A673 (cell line): ENCODE results near the gene SLC44A3. TPM values are rescaled to one million over a fixed set of nuclear protein-coding genes. Genes with fewer than 3 reads are reported as not detected.

ENCODE experiments used
- BruUV-seq: library from RNA; stranded (reverse); fragments of 400-500 nt; replicated peaks from 2 replicates; lab custom pipeline; 2021; lab: Mats Ljungman, UMichigan
- CTCF ChIA-PET: fragments of 300-600 bp; sonication (Branson Sonifier 250); formaldehyde crosslinking; loops from one replicate; lab custom pipeline; 2022; ENCODE audit warnings: antibody characterized with exemption; lab: Charles Lee
- POLR2A ChIA-PET: fragments of 300-600 bp; sonication (Branson Sonifier 250); formaldehyde crosslinking; loops from one replicate; lab custom pipeline; 2022; ENCODE audit warnings: antibody characterized with exemption; ENCODE audit not compliant: low non-redundant PET; lab: Charles Lee
- DNase-seq: peaks from one replicate; pipeline ENCODE4 v3.0.0-alpha.2; 2015; ENCODE audit warnings: low spot score
- H3K27ac ChIP-seq: fragments of 200-600 bp; sonication (generic); 2 replicates; pipeline ENCODE4 v1.5.1; 2016; ENCODE audit warnings: mixed run types, low read depth, mild to moderate bottlenecking, mixed read lengths, antibody characterized with exemption, low read length; ENCODE audit not compliant: poor library complexity, severe bottlenecking
- H3K27me3 ChIP-seq: fragments of 200-600 bp; sonication (generic); replicated peaks from 2 replicates; pipeline ENCODE4 v1.6.1; 2017; ENCODE audit warnings: mixed run types, low read depth, mild to moderate bottlenecking, mixed read lengths, antibody characterized with exemption, low read length; ENCODE audit not compliant: insufficient read depth, poor library complexity
- H3K36me3 ChIP-seq: fragments of 200-600 bp; sonication (generic); 2 replicates; pipeline ENCODE4 v1.6.1; 2016; ENCODE audit warnings: mixed run types, mild to moderate bottlenecking, mixed read lengths, antibody characterized with exemption, low read length; ENCODE audit not compliant: insufficient read depth, poor library complexity, severe bottlenecking
- H3K4me1 ChIP-seq: fragments of 200-600 bp; sonication (generic); 2 replicates; pipeline ENCODE4 v1.6.1; 2017; ENCODE audit warnings: mixed run types, mild to moderate bottlenecking, mixed read lengths, antibody characterized with exemption, low read length; ENCODE audit not compliant: insufficient read depth, poor library complexity, severe bottlenecking
- H3K4me3 ChIP-seq: fragments of 200-600 bp; sonication (generic); 2 replicates; pipeline ENCODE4 v1.5.1; 2016; ENCODE audit warnings: low read depth, mixed run types, mild to moderate bottlenecking, mixed read lengths, low read length; ENCODE audit not compliant: poor library complexity, severe bottlenecking
- H3K9me3 ChIP-seq: fragments of 200-600 bp; sonication (generic); 2 replicates; pipeline ENCODE4 v1.6.1; 2016; ENCODE audit warnings: mixed run types, low read depth, mild to moderate bottlenecking, mixed read lengths, antibody characterized with exemption, low read length; ENCODE audit not compliant: poor library complexity, severe bottlenecking
- CTCF ChIP-seq: fragments of 300-800, 200-600 bp; sonication (generic); conservative IDR thresholded peaks from 2 replicates; pipeline ENCODE4 v1.5.1; 2017; ENCODE audit warnings: low read depth, mild to moderate bottlenecking, antibody characterized with exemption, low read length, moderate library complexity, mixed read lengths
- EZH2 ChIP-seq: fragments of 200-600 bp; sonication (generic); IDR thresholded peaks from 2 replicates; pipeline ENCODE4 v1.6.1; 2017; ENCODE audit warnings: borderline replicate concordance, low read depth, mild to moderate bottlenecking, mixed read lengths, antibody characterized with exemption, low read length; ENCODE audit not compliant: poor library complexity, severe bottlenecking
- intact Hi-C: fragments of 100-400 bp; cut with micrococcal nuclease; formaldehyde crosslinking; loops from one replicate; pipeline ENCODE4 v1.10.0; 2022; ENCODE audit not compliant: unreplicated experiment
- total RNA-seq: library from RNA; stranded (reverse); gene quantifications from 2 replicates; pipeline ENCODE4 v1.2.3, GENCODE V29; 2021

Gene SLC44A3
- total RNA-seq, 1 experiment from 2014 or later: not detected

GRCh38 chr1:94852788-94853187 lies 32.6 kb downstream of the SLC44A3 start:
- POLR2A ChIA-PET: no interaction called here
- H3K9me3 ChIP-seq: no peaks in the 10 kb centered on the region
- DNase-seq: no peak
- H3K27ac ChIP-seq: no peak overlapping the region
- TF ChIP-seq EZH2 (no peak), CTCF (0 out of 2 replicates have a peak, but pooled peaks have one; percentile 16)
- no TSS peak for BruUV-seq
- CTCF ChIA-PET: interaction anchor here (4.6 kb wide), 1 partner anchor 191 kb away, joined by 103 read pairs; no protein-coding TSS in a partner anchor
- intact Hi-C loops: loop anchor here (5.0 kb wide), 1 partner anchor 380 kb away; the partner anchor contains the start of gene RWDD3
- no peaks in the 10 kb centered on the region for H3K36me3 ChIP-seq
- H3K27me3 ChIP-seq: no peaks in the 10 kb centered on the region
- no peaks in the 10 kb centered on the region for H3K4me1 ChIP-seq
- no peak overlapping the region for H3K4me3 ChIP-seq

- intact Hi-C loops: loop anchor here (1.0 to 5.0 kb wide), 3 partner anchors 70 to 378 kb away; partner anchors contain the start of gene RWDD3
- no peak for TF ChIP-seq EZH2
- TF ChIP-seq CTCF: peak; percentile 97
- Histone ChIP-seq H3K4me3 (peak overlapping the region; percentile 44), H3K36me3 (no peaks in the 10 kb centered on the region), H3K27ac (no peak overlapping the region), H3K9me3 (no peaks in the 10 kb centered on the region), H3K4me1 (no peaks in the 10 kb centered on the region), H3K27me3 (no peaks in the 10 kb centered on the region)
- peak; percentile 92 for DNase-seq
- BruUV-seq: no TSS peak
- ChIA-PET POLR2A (no interaction called here), CTCF (interaction anchor here (0.5 to 4.6 kb wide), 21 partner anchors 8 to 379 kb away, joined by 3 to 118 read pairs (median 4); partner anchors contain the start of genes CNN3, RWDD3 and TLCD4)
Measured at GRCh38 chr1:94854458-94855306, 34.5 kb downstream of the SLC44A3 start.

- Histone ChIP-seq H3K27me3 (no peaks in the 10 kb centered on the region), H3K9me3 (no peaks in the 10 kb centered on the region), H3K36me3 (no peaks in the 10 kb centered on the region), H3K4me3 (no peak overlapping the region), H3K27ac (no peak overlapping the region), H3K4me1 (no peaks in the 10 kb centered on the region)
- intact Hi-C loops: loop anchor here (2.0 kb wide), 1 partner anchor 69 kb away; no protein-coding TSS in a partner anchor
- ChIA-PET POLR2A (no interaction called here), CTCF (interaction anchor here (0.6 to 4.6 kb wide), 4 partner anchors 47 to 262 kb away, joined by 7 to 118 read pairs (median 56); partner anchors contain the start of gene TLCD4)
- DNase-seq: no peak
- TF ChIP-seq EZH2 (no peak), CTCF (no peak)
- no TSS peak for BruUV-seq
Measured at GRCh38 chr1:94855307-94855700, 35.1 kb downstream of the SLC44A3 start.
